HG03520 (cell line): ENCODE measurements around the gene ARPIN.
"Not testable (repeated sequence)": the region's sequence is repeated elsewhere in the genome, so short reads cannot be mapped to it uniquely, and the experiment has no call there.

Experiments used
- ATAC-seq: cut with Tn5 transposase; IDR thresholded peaks from one replicate; pipeline ENCODE4 v1.9.1; 2021; ENCODE audit warnings: mild to moderate bottlenecking, moderate library complexity; ENCODE audit not compliant: unreplicated experiment

The ARPIN gene

GRCh38 chr15:89912674-89913396, at the start of gene ARPIN:
ARPIN (minus strand) TSS chr15:89912952; CDS start chr15:89912835, 117 bp downstream.
- ATAC-seq = no peak

GRCh38 chr15:89958107-89958805, 45.5 kb upstream of the ARPIN start:
- ATAC-seq = no peak

GRCh38 chr15:89955449-89955998, 42.8 kb upstream of the ARPIN start:
- ATAC-seq = not testable (repeated sequence)

GRCh38 chr15:89954541-89954940, 41.8 kb upstream of the ARPIN start:
- no peak for ATAC-seq

- no peak for ATAC-seq
Observed at GRCh38 chr15:89948796-89949195, 36.0 kb upstream of the ARPIN start.

- ATAC-seq = no peak
Observed at GRCh38 chr15:89947385-89947784, 34.6 kb upstream of the ARPIN start.

- ATAC-seq = no peak
Observed at GRCh38 chr15:89946681-89947299, 34.0 kb upstream of the ARPIN start.

GRCh38 chr15:89943721-89944120, 31.0 kb upstream of the ARPIN start:
- ATAC-seq = not testable (repeated sequence)

GRCh38 chr15:89939910-89940309, 27.2 kb upstream of the ARPIN start:
- ATAC-seq = no peak

GRCh38 chr15:89939377-89939776, 26.6 kb upstream of the ARPIN start:
- ATAC-seq = not testable (repeated sequence)

- ATAC-seq = no peak
Observed at GRCh38 chr15:89937365-89938350, 24.9 kb upstream of the ARPIN start.

GRCh38 chr15:89936786-89937265, 24.1 kb upstream of the ARPIN start:
- ATAC-seq = no peak

GRCh38 chr15:89936051-89936785, 23.5 kb upstream of the ARPIN start:
- no peak for ATAC-seq

GRCh38 chr15:89932880-89933279, 20.1 kb upstream of the ARPIN start:
- ATAC-seq = no peak

- ATAC-seq = no peak
Observed at GRCh38 chr15:89928421-89928820, 15.7 kb upstream of the ARPIN start.

GRCh38 chr15:89926158-89926557, 13.4 kb upstream of the ARPIN start:
- no peak for ATAC-seq

- no peak for ATAC-seq
Observed at GRCh38 chr15:89917442-89918101, 4.8 kb upstream of the ARPIN start.

GRCh38 chr15:89916660-89917059, 3.9 kb upstream of the ARPIN start:
- ATAC-seq = no peak

GRCh38 chr15:89912145-89912673, 543 bp downstream of the ARPIN start:
- ATAC-seq = no peak
